CD4-positive, alpha-beta T cell (primary cell): ENCODE results near the gene SRSF7. TPM values are rescaled to one million over a fixed set of nuclear protein-coding genes. Genes with fewer than 3 reads are reported as not detected.
"Not testable (repeated sequence)": the region's sequence is repeated elsewhere in the genome, so short reads cannot be mapped to it uniquely, and the experiment has no call there.

ENCODE experiments used
- ATAC-seq: fragments of 200-7000 bp; cut with Tn5 transposase; one replicate; pipeline ENCODE4 v1.10.0; 2022; ENCODE audit warnings: mild to moderate bottlenecking; ENCODE audit not compliant: poor library complexity
- CTCF ChIA-PET: fragments of 350-600 bp; sonication (Branson Sonifier 250); formaldehyde crosslinking; loops from one replicate; lab custom pipeline; 2021; ENCODE audit warnings: antibody characterized with exemption, inconsistent platforms; lab: Charles Lee
- POLR2A ChIA-PET: fragments of 350-600 bp; sonication (Branson Sonifier 250); formaldehyde crosslinking; loops from one replicate; lab custom pipeline; 2021; ENCODE audit warnings: antibody characterized with exemption, inconsistent platforms; lab: Charles Lee
- DNase-seq, 14 experiments: peaks; one replicate each; pipeline ENCODE4 v3.0.0-alpha.2; 2013 to 2020; ENCODE audit warnings: mixed read lengths in 2 of 14
- H3K27ac ChIP-seq, 2 donors: one replicate each; pipeline versions ENCODE4 v1.5.1 to v1.7.0; 2013; ENCODE audit warnings: low read length in 2 of 2, low read depth in 1 of 2, mild to moderate bottlenecking in 1 of 2
- H3K27me3 ChIP-seq, 2 experiments: 1 replicate in 1 of 2; 2 replicates in 1 of 2; pipeline versions ENCODE4 v1.6.1 to v1.7.0; 2013; ENCODE audit warnings: low read length in 2 of 2, control low read depth in 1 of 2, mild to moderate bottlenecking in 1 of 2, moderate library complexity in 1 of 2; ENCODE audit not compliant: insufficient read depth in 2 of 2, control insufficient read depth in 1 of 2
- H3K36me3 ChIP-seq: one replicate; pipeline ENCODE4 v1.6.1; 2013; ENCODE audit warnings: low read length, control low read depth; ENCODE audit not compliant: insufficient read depth
- H3K4me1 ChIP-seq: one replicate; pipeline ENCODE4 v1.6.1; 2013; ENCODE audit warnings: low read length, control low read depth; ENCODE audit not compliant: insufficient read depth
- H3K4me3 ChIP-seq: one replicate; pipeline ENCODE4 v1.5.1; 2013; ENCODE audit warnings: mild to moderate bottlenecking, low read length, moderate library complexity
- H3K9me3 ChIP-seq, 2 experiments: 1 replicate in 1 of 2; 2 replicates in 1 of 2; pipeline versions ENCODE4 v1.6.1 to v1.7.0; 2013; ENCODE audit warnings: low read length in 2 of 2, mild to moderate bottlenecking in 2 of 2, control low read depth in 1 of 2, moderate library complexity in 1 of 2; ENCODE audit not compliant: control insufficient read depth in 1 of 2, insufficient read depth in 1 of 2
- H3K27ac Mint-ChIP-seq: one replicate; pipeline ENCODE4 v1.8.0; 2020; ENCODE audit warnings: mixed read lengths
- H3K27me3 Mint-ChIP-seq: one replicate; pipeline ENCODE4 v1.8.0; 2021; ENCODE audit warnings: mixed read lengths
- H3K36me3 Mint-ChIP-seq: one replicate; pipeline ENCODE4 v1.8.0; 2021; ENCODE audit warnings: low read depth, mixed read lengths
- H3K4me1 Mint-ChIP-seq: one replicate; pipeline ENCODE4 v1.8.0; 2021; ENCODE audit warnings: low read depth, mixed read lengths
- H3K4me3 Mint-ChIP-seq: one replicate; pipeline ENCODE4 v1.8.0; 2020; ENCODE audit warnings: mild to moderate bottlenecking, mixed read lengths
- H3K9me3 Mint-ChIP-seq: one replicate; pipeline ENCODE4 v1.8.0; 2020; ENCODE audit warnings: mixed read lengths
- CTCF ChIP-seq: fragments of 200-600 bp; IDR thresholded peaks from one replicate; pipeline ENCODE4 v1.8.0; 2022; ENCODE audit warnings: antibody characterized with exemption, mild to moderate bottlenecking
- intact Hi-C, 2 experiments: fragments of 100-400 bp; cut with DNase I in 1 of 2; cut with micrococcal nuclease in 1 of 2; formaldehyde crosslinking; loops; one replicate each; pipeline versions ENCODE4 v1.15.1 to v1.9.0; 2023 to 2025; cut with DNase I, micrococcal nuclease
- total RNA-seq, 174 experiments: library from RNA in 2 of 174; stranded (reverse) in 2 of 174; gene quantifications; one replicate each; pipeline ENCODE4 v1.2.3 and lab custom pipeline; 2021 to 2026

The SRSF7 gene
- total RNA-seq, 2 experiments from 2014 or later, result 550 to 557 TPM

GRCh38 chr2:38763228-38763627 lies 12.1 kb upstream of the SRSF7 start:
- DNase-seq (no peak), ATAC-seq (peak; percentile 80)
- Histone ChIP-seq H3K36me3 (no peaks in the 10 kb centered on the region), H3K4me1 (no peaks in the 10 kb centered on the region), H3K27ac (no peak overlapping the region), H3K27me3 (no peaks in the 10 kb centered on the region), H3K9me3 (no peaks in the 10 kb centered on the region), H3K4me3 (no peak overlapping the region)
- ChIA-PET CTCF (no interaction called here), POLR2A (interaction anchor here (4.0 kb wide), 1 partner anchor 12 kb away, joined by 18 read pairs; the partner anchor contains the start of gene SRSF7)
- intact Hi-C loops, result no loop called here
- Mint-ChIP-seq H3K4me1 (no peaks in the 10 kb centered on the region), H3K4me3 (no peak overlapping the region), H3K27me3 (no peaks in the 10 kb centered on the region), H3K36me3 (no peaks in the 10 kb centered on the region), H3K9me3 (no peaks in the 10 kb centered on the region), H3K27ac (no peak overlapping the region)
- no peak for TF ChIP-seq CTCF

GRCh38 chr2:38755891-38756290 lies 4.7 kb upstream of the SRSF7 start:
- H3K27me3 Mint-ChIP-seq, H3K27me3 ChIP-seq, H3K9me3 Mint-ChIP-seq, DNase-seq, H3K27ac Mint-ChIP-seq, POLR2A ChIA-PET, H3K4me3 Mint-ChIP-seq, ATAC-seq, CTCF ChIA-PET, H3K9me3 ChIP-seq, H3K4me3 ChIP-seq, H3K36me3 ChIP-seq, H3K27ac ChIP-seq: not testable (repeated sequence)
- peaks cover 13% of the 10 kb centered on the region for H3K36me3 Mint-ChIP-seq
- peaks cover 24% of the 10 kb centered on the region for H3K4me1 Mint-ChIP-seq
- intact Hi-C loops, result loop anchor here in 1 of 2 experiments (10.0 kb wide), 1 partner anchor 831 kb away; the partner anchor contains the start of gene RMDN2
- H3K4me1 ChIP-seq, result peaks cover 21% of the 10 kb centered on the region

GRCh38 chr2:38754506-38754905 lies 3.3 kb upstream of the SRSF7 start:
- DNase-seq, result peak in 2 of 14 experiments; percentile 9 to 34
- POLR2A ChIA-PET, result interaction anchor here (1.1 to 1.2 kb wide), 2 partner anchors 10 to 172 kb away, joined by 3 to 4 read pairs; no protein-coding TSS in a partner anchor
- Histone ChIP-seq H3K9me3 (no peaks in the 10 kb centered on the region), H3K36me3 (peaks cover 7% of the 10 kb centered on the region), H3K27ac (no peak overlapping the region), H3K4me1 (peaks cover 21% of the 10 kb centered on the region), H3K4me3 (peak overlapping the region; percentile 48), H3K27me3 (no peaks in the 10 kb centered on the region)
- Mint-ChIP-seq H3K4me3 (peak overlapping the region; percentile 87), H3K36me3 (peaks cover 27% of the 10 kb centered on the region), H3K9me3 (no peaks in the 10 kb centered on the region), H3K4me1 (peaks cover 29% of the 10 kb centered on the region), H3K27me3 (peaks cover 4% of the 10 kb centered on the region), H3K27ac (peak overlapping the region; percentile 80)
- ATAC-seq, result no peak
- intact Hi-C loops, result loop anchor here in 1 of 2 experiments (10.0 kb wide), 1 partner anchor 830 kb away; the partner anchor contains the start of gene RMDN2
- CTCF ChIA-PET, result no interaction called here
- TF ChIP-seq CTCF, result no peak

- H3K27ac ChIP-seq, result no peak overlapping the region
- Mint-ChIP-seq H3K4me3 (peak overlapping the region; percentile 83), H3K4me1 (peaks cover 33% of the 10 kb centered on the region), H3K36me3 (peaks cover 31% of the 10 kb centered on the region), H3K9me3 (no peaks in the 10 kb centered on the region), H3K27ac (peak overlapping the region; percentile 80), H3K27me3 (peaks cover 4% of the 10 kb centered on the region)
- ChIA-PET POLR2A (interaction anchor here (1.1 to 1.2 kb wide), 2 partner anchors 10 to 172 kb away, joined by 3 to 4 read pairs; no protein-coding TSS in a partner anchor), CTCF (no interaction called here)
- no peak for TF ChIP-seq CTCF
- intact Hi-C loops, result loop anchor here in 1 of 2 experiments (10.0 kb wide), 1 partner anchor 829 kb away; the partner anchor contains the start of gene RMDN2
- no peaks in the 10 kb centered on the region for H3K9me3 ChIP-seq
- DNase-seq (no peak), ATAC-seq (no peak)
- H3K27me3 ChIP-seq, result no peaks in the 10 kb centered on the region
- peaks cover 23% of the 10 kb centered on the region for H3K4me1 ChIP-seq
- peaks cover 11% of the 10 kb centered on the region for H3K36me3 ChIP-seq
- H3K4me3 ChIP-seq, result peak overlapping the region; percentile 48
These were observed 2.9 kb upstream of the SRSF7 start for GRCh38 chr2:38754049-38754448.
